ENCODE measurements around the gene KCNJ9. TPM values are rescaled to one million over a fixed set of nuclear protein-coding genes. Genes with fewer than 3 reads are reported as not detected.

KCNJ9 gene
- total and polyA plus RNA-seq, 2 of the 13 experiments (the other 11 are each of a cell fraction or from before 2014, with no cell fraction given), result not detected

GRCh38 chr1:160093069-160093395, 11.7 kb downstream of the KCNJ9 start:
- H3K9me3 ChIP-seq (ENCODE audit: low read length), result no peaks in the 10 kb centered on the region
- POLR2A ChIA-PET, result no interaction called here
- 100% methylated on average over 5 of the region's 9 CpGs for WGBS (ENCODE audit: low lambda C conversion rate)
- intact Hi-C loops (cut with micrococcal nuclease; ENCODE audit: unreplicated experiment), result no loop called here
- H3K4me2 ChIP-seq (ENCODE audit: low read depth, low read length), result no peak overlapping the region
- no peaks in the 10 kb centered on the region for H4K20me1 ChIP-seq (ENCODE audit: insufficient read depth, low read length)
- peaks cover 17% of the 10 kb centered on the region for H3K79me2 ChIP-seq (ENCODE audit: insufficient read depth, low read length)
- no TSS peak for BruUV-seq (replicated peaks)
- no peak overlapping the region for H3K27ac ChIP-seq (ENCODE audit: extremely low read length, insufficient read depth, low read length)
- H3K36me3 ChIP-seq (replicated peaks in 1 of 2; ENCODE audit: control insufficient read depth in 1 of 2, insufficient read depth in 2 of 2, low read length in 2 of 2), result peaks cover 10 to 13% of the 10 kb centered on the region in 2 experiments; a peak in 4 of 5 replicates
- H3K9ac ChIP-seq (ENCODE audit: insufficient read depth, low read depth, low read length), result no peak overlapping the region
- H3K27me3 ChIP-seq (ENCODE audit: control insufficient read depth in 1 of 2, insufficient read depth in 2 of 2, low read length in 2 of 2), result no peaks in the 10 kb centered on the region
- CTCF ChIA-PET (ENCODE audit: low intra/inter-chr PET ratio, low total read pairs), result no interaction called here
- no peak for DNase-seq (ENCODE audit: low spot score)
- ATAC-seq, result no peak
- in situ Hi-C loops (cut with HindIII; ENCODE audit: extremely low pct_ligation_motif_present, low pct_unique_long_range_greater_than_20kb), result no loop called here
- no peak overlapping the region for H3K4me3 ChIP-seq (replicated peaks in 1 of 3; ENCODE audit: insufficient read depth in 1 of 3, low read depth in 2 of 3, low read length in 3 of 3)
- H2AFZ ChIP-seq (ENCODE audit: low read length), result no peak overlapping the region
- no peak for FAIRE-seq
- peaks cover 43% of the 10 kb centered on the region for H3K4me1 ChIP-seq (ENCODE audit: insufficient read depth, low read length)
- TF ChIP-seq RARA (CRISPR knock-in tag; IDR thresholded peaks at IDR 0.05), result no peak
- no peak for TF ChIP-seq ELK4 (CRISPR knock-in tag; IDR thresholded peaks at IDR 0.05; ENCODE audit: borderline replicate concordance)
- TF ChIP-seq ATAD3A (CRISPR knock-in tag; IDR thresholded peaks at IDR 0.05), result no peak
- TF ChIP-seq ZBTB42 (CRISPR knock-in tag; IDR thresholded peaks at IDR 0.05), result no peak
- TF ChIP-seq ZNF883 (CRISPR knock-in tag; IDR thresholded peaks at IDR 0.05; ENCODE audit: not compliant biosample characterization), result no peak
- no peak for TF ChIP-seq ZHX1 (CRISPR knock-in tag; IDR thresholded peaks at IDR 0.05; ENCODE audit: low read depth)
- TF ChIP-seq BRD4 (CRISPR knock-in tag; IDR thresholded peaks at IDR 0.05), result no peak
- TF ChIP-seq TBL1XR1 (IDR thresholded peaks at IDR 0.05; ENCODE audit: borderline replicate concordance, low read length, partially characterized antibody), result no peak
- no peak for TF ChIP-seq ZNF180 (CRISPR knock-in tag; IDR thresholded peaks at IDR 0.05; ENCODE audit: borderline replicate concordance, low read depth)
- no peak for TF ChIP-seq ZNF17 (CRISPR knock-in tag; IDR thresholded peaks at IDR 0.05)
- TF ChIP-seq ATF1 (CRISPR knock-in tag; IDR thresholded peaks at IDR 0.05), result no peak
- no peak for TF ChIP-seq RBM22 (optimal IDR thresholded peaks at IDR 0.05; ENCODE audit: low read length)
- TF ChIP-seq ZNF75D (CRISPR knock-in tag; IDR thresholded peaks at IDR 0.05; ENCODE audit: borderline replicate concordance), result no peak
- TF ChIP-seq CHD4 (IDR thresholded peaks at IDR 0.05; ENCODE audit: borderline replicate concordance, low read length), result no peak
- TF ChIP-seq ATM (IDR thresholded peaks at IDR 0.05; ENCODE audit: borderline replicate concordance), result no peak
- no peak for TF ChIP-seq MTA3 (CRISPR knock-in tag; IDR thresholded peaks at IDR 0.05)
- no peak for TF ChIP-seq ZNF879 (CRISPR knock-in tag; IDR thresholded peaks at IDR 0.05)
- no peak for TF ChIP-seq SATB2 (CRISPR knock-in tag; IDR thresholded peaks at IDR 0.05)
